Measurements from ENCODE around the gene PBXIP1. TPM values are rescaled to one million over a fixed set of nuclear protein-coding genes. Genes with fewer than 3 reads are reported as not detected.
A peak's percentile ranks its signal among the peaks of the same experiment; 100 is the strongest.
"Not testable (repeated sequence)": the region's sequence is repeated elsewhere in the genome, so short reads cannot be mapped to it uniquely, and the experiment has no call there.

PBXIP1 gene
- polyA plus RNA-seq, 1 donor from 2014 or later: 123 TPM

DNA sequence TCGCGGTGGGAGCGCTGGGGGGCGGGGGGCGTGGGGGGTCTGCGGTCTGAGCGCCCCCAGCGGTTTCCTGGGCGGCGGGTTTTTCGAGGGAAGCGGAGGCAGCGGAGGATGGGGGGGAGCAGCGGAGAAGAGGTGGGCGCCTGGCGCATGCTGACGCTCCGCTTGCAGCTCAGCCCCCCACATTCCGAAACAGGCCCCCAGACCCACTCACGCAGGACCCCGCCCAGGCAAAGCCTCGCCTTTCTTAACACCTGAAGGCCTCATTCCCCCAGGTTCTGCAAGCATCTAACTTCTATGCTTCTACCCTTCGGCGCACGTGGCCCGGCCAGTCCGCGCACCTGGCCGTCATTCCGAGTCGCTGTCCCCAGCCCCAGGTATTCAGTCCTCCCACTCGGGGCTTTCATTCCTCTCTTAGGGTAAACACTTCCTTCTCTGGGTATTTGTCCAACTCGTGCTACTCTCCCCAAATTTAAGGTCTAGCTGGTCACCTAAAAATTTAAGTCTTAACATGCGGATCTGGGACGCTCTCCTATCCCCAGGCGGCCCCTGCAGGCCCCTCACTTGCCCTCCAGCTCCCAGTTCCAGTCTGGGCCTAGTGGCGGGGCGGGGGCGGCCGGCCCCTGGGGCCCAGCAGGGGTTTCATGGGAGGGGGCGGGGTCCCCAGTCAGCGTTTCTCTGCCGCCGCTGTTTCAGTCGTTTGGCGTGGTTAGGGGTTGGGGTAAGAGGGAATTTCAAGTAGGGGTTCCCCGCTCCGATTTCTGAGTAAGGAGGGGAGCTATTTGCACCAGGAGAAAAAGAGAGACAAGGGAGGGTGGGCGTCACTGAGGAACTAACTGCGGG, 43.9 kb upstream of the PBXIP1 start:
- Mint-ChIP-seq H3K4me3 (peak overlapping the region; percentile 88 to 97 (median 96)), H3K36me3 (peaks cover 2% of the 10 kb centered on the region), H3K27me3 (no peaks in the 10 kb centered on the region), H3K9me3 (no peaks in the 10 kb centered on the region), H3K4me1 (peaks cover 12 to 25% (median 21%) of the 10 kb centered on the region in 3 donors), H3K27ac (peak overlapping the region in 2 of 3 donors; percentile 92 to 95)

GRCh38 chr1:154998818-154999570, 43.1 kb upstream of the PBXIP1 start:
- peaks cover 7 to 25% (median 17%) of the 10 kb centered on the region in 3 donors for H3K4me1 Mint-ChIP-seq
- H3K9me3 Mint-ChIP-seq: no peaks in the 10 kb centered on the region
- H3K27ac Mint-ChIP-seq: peak overlapping the region in 2 of 3 donors; percentile 91 to 92
- no peaks in the 10 kb centered on the region for H3K36me3 Mint-ChIP-seq
- H3K4me3 Mint-ChIP-seq: peak overlapping the region; percentile 83 to 97 (median 94)
- no peaks in the 10 kb centered on the region for H3K27me3 Mint-ChIP-seq

DNA sequence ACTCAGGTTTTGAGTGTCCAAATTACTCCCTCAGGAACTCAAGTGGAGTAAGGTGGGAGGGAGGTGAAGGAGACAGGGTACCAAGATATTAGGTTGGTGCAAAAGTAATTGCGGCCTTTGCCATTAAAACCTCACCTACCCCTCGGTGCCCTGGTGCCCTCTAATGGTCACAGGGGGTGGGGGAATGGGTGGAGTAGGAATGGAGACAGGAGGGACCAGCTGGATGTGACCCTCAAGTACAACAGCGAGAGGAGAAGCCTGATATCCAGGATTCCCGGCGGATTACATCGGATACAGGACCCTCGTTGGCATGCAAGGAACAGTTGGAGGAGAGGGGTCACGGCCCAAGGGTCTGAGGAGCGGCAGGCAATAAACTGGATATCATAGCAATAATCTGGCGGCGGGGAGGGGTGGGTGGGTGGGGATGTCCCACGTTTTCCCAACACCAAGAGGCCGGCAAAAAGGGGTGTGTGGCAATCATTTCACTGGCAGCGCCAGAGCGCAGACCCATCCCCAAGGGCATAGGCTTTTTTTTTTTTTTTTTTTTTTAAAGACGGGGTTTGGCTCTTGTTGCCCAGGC, 42.4 kb upstream of the PBXIP1 start:
- H3K9me3 Mint-ChIP-seq: no peaks in the 10 kb centered on the region
- H3K36me3 Mint-ChIP-seq: no peaks in the 10 kb centered on the region
- peaks cover 7 to 25% (median 17%) of the 10 kb centered on the region in 3 donors for H3K4me1 Mint-ChIP-seq
- peak overlapping the region in 2 of 3 donors; percentile 91 to 92 for H3K27ac Mint-ChIP-seq
- H3K4me3 Mint-ChIP-seq: peak overlapping the region in 3 of 4 donors; percentile 78 to 97 (median 95)
- no peaks in the 10 kb centered on the region for H3K27me3 Mint-ChIP-seq

GRCh38 chr1:154996966-154997701, 41.2 kb upstream of the PBXIP1 start:
- Mint-ChIP-seq H3K4me1 (peaks cover 7 to 25% (median 19%) of the 10 kb centered on the region in 3 donors), H3K36me3 (peaks cover 2% of the 10 kb centered on the region), H3K27ac (peak overlapping the region in 1 of 3 donors; percentile 78), H3K27me3 (no peaks in the 10 kb centered on the region), H3K4me3 (peak overlapping the region in 2 of 4 donors; percentile 76 to 95), H3K9me3 (no peaks in the 10 kb centered on the region)

GRCh38 chr1:154995301-154995983, 39.5 kb upstream of the PBXIP1 start:
- H3K27me3 Mint-ChIP-seq, H3K9me3 Mint-ChIP-seq, H3K27ac Mint-ChIP-seq, H3K36me3 Mint-ChIP-seq: not testable (repeated sequence)
- Mint-ChIP-seq H3K4me3 (peak overlapping the region in 2 of 4 donors; percentile 58 to 69), H3K4me1 (peaks cover 7 to 25% (median 19%) of the 10 kb centered on the region in 3 donors)

DNA sequence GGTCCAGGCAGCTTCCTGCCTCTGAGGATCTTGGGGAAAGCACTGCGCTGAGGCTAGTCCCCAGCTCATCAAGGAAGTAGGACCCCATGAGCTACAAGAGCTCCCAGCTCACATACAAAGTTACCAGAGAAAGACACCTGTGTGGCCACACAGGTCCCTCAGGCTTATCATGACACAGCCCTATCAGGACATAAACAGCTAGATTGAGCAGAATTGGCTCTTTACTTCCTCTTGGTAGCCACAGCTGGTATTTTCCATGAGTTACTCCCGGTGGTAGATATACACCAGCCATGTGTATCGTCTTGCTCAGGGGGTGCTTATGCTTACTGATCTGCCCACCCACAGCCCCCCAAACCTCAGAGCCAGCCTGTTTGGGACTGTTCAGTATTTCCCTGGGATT, 38.7 kb upstream of the PBXIP1 start:
- H3K27ac Mint-ChIP-seq: peak overlapping the region in 2 of 3 donors; percentile 23 to 88
- H3K4me3 Mint-ChIP-seq: peak overlapping the region in 2 of 4 donors; percentile 24 to 65

DNA sequence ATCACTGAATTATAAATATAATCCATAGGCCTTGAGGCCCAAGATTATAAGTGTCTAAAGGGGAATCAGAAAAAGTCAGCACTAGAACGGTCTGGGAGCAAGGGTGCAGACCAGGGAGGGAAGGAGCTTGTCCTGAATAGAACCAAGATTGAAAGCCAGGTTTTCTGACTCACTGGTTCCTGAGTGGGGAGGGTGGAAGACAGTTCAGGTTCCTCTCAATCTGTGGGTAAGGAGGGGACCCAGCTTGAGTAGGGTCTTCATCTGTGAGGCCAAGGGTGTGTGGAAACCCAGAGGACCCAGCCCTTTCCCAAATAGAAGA, 38.3 kb upstream of the PBXIP1 start:
- Mint-ChIP-seq H3K36me3 (peaks cover 2% of the 10 kb centered on the region), H3K27ac (peak overlapping the region in 1 of 3 donors; percentile 48), H3K27me3 (no peaks in the 10 kb centered on the region), H3K9me3 (no peaks in the 10 kb centered on the region), H3K4me3 (no peak overlapping the region), H3K4me1 (peaks cover 6 to 16% (median 15%) of the 10 kb centered on the region in 3 donors)

More for the DNA sequence above, 38.7 kb upstream of the PBXIP1 start:
- H3K4me1 Mint-ChIP-seq: peaks cover 4 to 17% (median 16%) of the 10 kb centered on the region in 3 donors
- H3K9me3 Mint-ChIP-seq: no peaks in the 10 kb centered on the region
- no peaks in the 10 kb centered on the region for H3K27me3 Mint-ChIP-seq
- peaks cover 2% of the 10 kb centered on the region for H3K36me3 Mint-ChIP-seq

- H3K9me3 Mint-ChIP-seq: no peaks in the 10 kb centered on the region
- peaks cover 2% of the 10 kb centered on the region for H3K36me3 Mint-ChIP-seq
- peak within 1 kb of the TSS in 2 of 3 donors; percentile 10 to 62 for H3K27ac Mint-ChIP-seq
- no peaks in the 10 kb centered on the region for H3K27me3 Mint-ChIP-seq
- no peak within 1 kb of the TSS for H3K4me3 Mint-ChIP-seq
- H3K4me1 Mint-ChIP-seq: peaks cover 7 to 14% (median 10%) of the 10 kb centered on the region in 3 donors
These were observed 37.8 kb upstream of the PBXIP1 start, which contains the start of gene LENEP for GRCh38 chr1:154993572-154994268. Gene LENEP, plus strand, starts transcription at chr1:154993586. Its CDS starts 22 bp downstream, at chr1:154993608.

DNA sequence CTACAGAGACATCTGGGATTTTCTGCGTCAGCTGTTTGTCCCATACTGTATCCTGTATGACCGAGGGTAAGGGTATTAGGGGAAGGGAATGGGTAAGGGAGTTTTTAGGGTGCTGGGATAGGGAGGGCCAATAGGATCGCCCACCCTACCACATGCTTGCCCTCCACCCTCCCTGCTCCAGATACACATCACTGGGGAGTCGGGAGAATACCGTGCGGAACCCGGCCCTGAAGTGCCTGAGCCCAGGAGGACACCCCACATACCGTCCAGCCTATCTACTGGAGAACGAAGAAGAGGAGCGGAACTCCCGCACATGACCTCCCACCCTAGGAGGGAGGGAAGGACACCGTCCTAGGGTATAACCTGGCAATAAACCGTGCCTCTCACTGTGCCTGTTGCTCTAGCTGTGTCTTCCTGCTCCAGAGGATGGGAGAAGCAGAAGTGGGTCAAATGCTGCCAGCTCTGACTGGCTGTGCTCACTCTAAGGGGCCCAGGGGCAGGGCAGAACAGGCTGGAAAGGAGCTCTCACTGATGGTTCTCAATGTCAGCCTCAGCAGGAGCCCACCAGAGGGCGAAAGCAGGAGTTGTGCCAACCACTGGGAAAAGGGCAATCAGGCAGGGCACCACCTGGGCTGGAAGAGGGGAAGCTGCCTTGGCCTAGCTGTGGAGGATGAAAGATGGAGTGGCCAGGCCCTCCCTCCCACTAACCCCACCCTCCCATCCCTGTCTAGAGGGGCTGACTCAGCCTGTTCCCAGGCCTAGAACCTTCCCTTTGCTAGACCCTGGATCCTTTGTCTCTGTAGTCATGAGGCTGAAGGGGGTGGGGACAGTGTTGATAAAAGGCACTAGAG, 37.0 kb upstream of the PBXIP1 start:
- peaks cover 4% of the 10 kb centered on the region for H3K36me3 Mint-ChIP-seq
- H3K9me3 Mint-ChIP-seq: no peaks in the 10 kb centered on the region
- H3K27me3 Mint-ChIP-seq: no peaks in the 10 kb centered on the region
- peak overlapping the region in 2 of 3 donors; percentile 10 to 62 for H3K27ac Mint-ChIP-seq
- no peak overlapping the region for H3K4me3 Mint-ChIP-seq
- peaks cover 7 to 12% (median 9%) of the 10 kb centered on the region in 3 donors for H3K4me1 Mint-ChIP-seq

- Mint-ChIP-seq H3K4me3 (no peak overlapping the region), H3K36me3 (peaks cover 4% of the 10 kb centered on the region), H3K27ac (no peak overlapping the region), H3K9me3 (no peaks in the 10 kb centered on the region), H3K4me1 (peaks cover 0 to 8% (median 7%) of the 10 kb centered on the region in 3 donors), H3K27me3 (no peaks in the 10 kb centered on the region)
These were observed 34.4 kb upstream of the PBXIP1 start for GRCh38 chr1:154990276-154990675.

DNA sequence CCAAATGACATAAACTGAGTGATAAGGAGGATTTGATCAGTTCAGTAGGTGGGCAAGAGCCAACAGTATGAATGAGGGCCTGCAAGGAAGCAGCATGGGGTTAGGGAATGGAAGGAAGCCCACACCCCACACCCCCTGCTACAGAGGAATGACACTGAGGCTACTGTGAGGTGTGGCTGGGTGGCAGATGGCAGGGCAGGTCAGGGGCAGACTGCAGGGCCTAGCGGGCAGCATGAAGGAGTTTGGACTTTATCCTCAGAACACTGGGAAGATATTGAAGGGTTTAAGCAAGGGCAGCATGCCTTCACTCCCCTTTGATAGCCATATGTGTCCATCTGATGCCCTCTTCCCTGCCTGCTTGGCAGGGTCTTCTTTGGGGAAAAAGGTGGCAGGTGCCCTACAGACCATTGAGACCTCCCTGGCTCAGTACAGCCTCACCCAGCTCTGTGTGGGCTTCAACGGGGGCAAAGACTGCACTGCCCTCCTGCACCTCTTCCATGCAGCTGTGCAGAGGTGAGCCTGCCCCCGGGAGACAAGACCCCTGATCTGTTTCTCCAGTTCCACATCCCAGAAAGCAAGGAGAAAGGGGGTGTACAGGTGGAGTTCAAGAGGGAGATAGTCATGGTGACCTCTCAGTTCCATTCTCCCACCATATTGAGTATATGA, 33.4 kb upstream of the PBXIP1 start:
- Mint-ChIP-seq H3K4me3 (peak overlapping the region in 1 of 4 donors; percentile 18), H3K9me3 (no peaks in the 10 kb centered on the region), H3K4me1 (peaks cover 0 to 9% (median 6%) of the 10 kb centered on the region in 3 donors), H3K27me3 (no peaks in the 10 kb centered on the region), H3K36me3 (peaks cover 4% of the 10 kb centered on the region), H3K27ac (no peak overlapping the region)
